ENCODE measurements around the gene POM121L12. TPM values are rescaled to one million over a fixed set of nuclear protein-coding genes. Genes with fewer than 3 reads are reported as not detected.

Gene POM121L12
- total and polyA plus RNA-seq, 7 donors, result not detected

DNA sequence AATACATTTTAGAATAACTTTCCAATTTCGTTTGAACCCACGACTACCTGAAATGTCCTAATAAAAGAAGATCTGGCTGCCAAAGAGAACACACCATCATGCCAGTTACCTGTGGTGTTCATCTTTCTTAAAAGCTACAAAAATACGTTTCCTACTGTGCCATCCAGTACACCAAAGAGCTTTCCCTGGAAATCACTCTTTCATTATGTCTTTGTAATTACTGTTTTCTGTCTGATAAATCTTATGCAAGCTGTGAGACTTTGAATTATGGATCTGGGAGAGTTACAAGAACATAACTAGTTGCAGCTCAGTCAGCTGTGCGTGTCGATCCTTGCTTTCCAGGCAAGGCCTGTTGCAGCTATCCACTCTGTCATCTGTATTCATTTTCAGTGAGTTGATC, 12.5 kb upstream of the POM121L12 start:
- no peaks in the 10 kb centered on the region for H3K27me3 ChIP-seq
- no peaks in the 10 kb centered on the region for H3K36me3 ChIP-seq
- 72 to 76% methylated on average over 5 of the region's 5 CpGs for WGBS, 2 donors
- no peaks in the 10 kb centered on the region for H3K9me3 ChIP-seq
- intact Hi-C loops (cut with DNase I), result no loop called here
- no peak overlapping the region for H3K4me3 ChIP-seq
- no peak overlapping the region for H3K27ac ChIP-seq
- TF ChIP-seq POLR2AphosphoS5 (IDR thresholded peaks at IDR 0.05) (no peak), POLR2A (IDR thresholded peaks at IDR 0.05) (no peak), EP300 (IDR thresholded peaks at IDR 0.05) (no peak)
- TF ChIP-seq, protein P1, sequence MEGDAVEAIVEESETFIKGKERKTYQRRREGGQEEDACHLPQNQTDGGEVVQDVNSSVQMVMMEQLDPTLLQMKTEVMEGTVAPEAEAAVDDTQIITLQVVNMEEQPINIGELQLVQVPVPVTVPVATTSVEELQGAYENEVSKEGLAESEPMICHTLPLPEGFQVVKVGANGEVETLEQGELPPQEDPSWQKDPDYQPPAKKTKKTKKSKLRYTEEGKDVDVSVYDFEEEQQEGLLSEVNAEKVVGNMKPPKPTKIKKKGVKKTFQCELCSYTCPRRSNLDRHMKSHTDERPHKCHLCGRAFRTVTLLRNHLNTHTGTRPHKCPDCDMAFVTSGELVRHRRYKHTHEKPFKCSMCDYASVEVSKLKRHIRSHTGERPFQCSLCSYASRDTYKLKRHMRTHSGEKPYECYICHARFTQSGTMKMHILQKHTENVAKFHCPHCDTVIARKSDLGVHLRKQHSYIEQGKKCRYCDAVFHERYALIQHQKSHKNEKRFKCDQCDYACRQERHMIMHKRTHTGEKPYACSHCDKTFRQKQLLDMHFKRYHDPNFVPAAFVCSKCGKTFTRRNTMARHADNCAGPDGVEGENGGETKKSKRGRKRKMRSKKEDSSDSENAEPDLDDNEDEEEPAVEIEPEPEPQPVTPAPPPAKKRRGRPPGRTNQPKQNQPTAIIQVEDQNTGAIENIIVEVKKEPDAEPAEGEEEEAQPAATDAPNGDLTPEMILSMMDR (IDR thresholded peaks at IDR 0.05), result no peak
- no peak for DNase-seq
- no peaks in the 10 kb centered on the region for H3K4me1 ChIP-seq

DNA sequence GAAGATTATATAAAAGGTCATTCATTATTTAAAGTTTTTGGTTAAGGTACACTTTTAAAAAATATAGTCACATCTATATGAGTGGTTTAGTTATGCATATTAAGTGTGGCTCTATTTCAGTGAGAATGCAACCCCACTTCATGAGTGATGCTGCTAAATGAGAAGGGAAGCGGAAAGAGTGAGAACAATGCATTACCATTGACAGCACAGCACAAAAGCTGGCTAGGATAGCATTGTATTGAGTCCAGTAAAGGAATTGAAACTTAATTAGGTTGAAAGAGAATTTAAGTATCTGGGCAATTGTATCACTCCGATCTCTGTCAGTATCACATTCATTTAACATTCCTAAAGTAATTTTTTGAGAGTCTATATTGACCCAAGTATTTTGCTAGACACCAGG, 13.2 kb downstream of the POM121L12 start:
- no peaks in the 10 kb centered on the region for H3K9me3 ChIP-seq
- WGBS, 2 donors, result 85 to 90% methylated on average over 2 of the region's 2 CpGs
- intact Hi-C loops (cut with DNase I), result no loop called here

DNA sequence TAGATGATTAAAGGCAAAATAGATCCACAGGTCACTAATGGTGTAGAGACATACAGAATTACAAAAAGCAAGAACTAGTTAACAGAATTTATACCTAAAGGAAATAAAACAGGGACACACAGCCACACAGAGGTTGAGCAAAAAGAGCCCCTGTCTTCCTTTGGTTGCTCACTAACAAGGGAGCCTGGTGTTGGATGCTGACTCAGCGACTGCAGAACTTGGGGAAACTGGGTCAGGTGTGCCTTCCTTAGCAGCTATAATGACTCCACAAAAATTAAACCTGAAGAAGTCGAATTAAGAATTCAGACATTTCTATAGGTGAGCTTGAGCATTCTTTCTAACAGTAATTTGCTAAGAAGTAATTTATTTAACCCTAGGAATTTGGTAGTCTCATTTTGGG, 15.0 kb downstream of the POM121L12 start:
- Histone ChIP-seq H3K9me3 (no peaks in the 10 kb centered on the region), H3K27me3 (no peaks in the 10 kb centered on the region), H3K4me1 (no peaks in the 10 kb centered on the region), H3K27ac (no peak overlapping the region), H3K36me3 (no peaks in the 10 kb centered on the region), H3K4me3 (no peak overlapping the region)
- no peak for DNase-seq
- no peak for TF ChIP-seq POLR2A (IDR thresholded peaks at IDR 0.05)
- TF ChIP-seq, protein P1 (IDR thresholded peaks at IDR 0.05), result no peak
- no peak for TF ChIP-seq EP300 (IDR thresholded peaks at IDR 0.05)
- TF ChIP-seq POLR2AphosphoS5 (IDR thresholded peaks at IDR 0.05), result no peak
- intact Hi-C loops (cut with DNase I), result no loop called here
- 72% methylated on average over 2 of the region's 2 CpGs for WGBS, 2 donors

More for the DNA sequence above, 13.2 kb downstream of the POM121L12 start:
- no peak overlapping the region for H3K27ac ChIP-seq
- no peaks in the 10 kb centered on the region for H3K27me3 ChIP-seq
- H3K4me1 ChIP-seq, result no peaks in the 10 kb centered on the region
- H3K36me3 ChIP-seq, result no peaks in the 10 kb centered on the region
- no peak overlapping the region for H3K4me3 ChIP-seq
- DNase-seq, result no peak
- no peak for TF ChIP-seq POLR2AphosphoS5 (IDR thresholded peaks at IDR 0.05)
- TF ChIP-seq, protein P1 (IDR thresholded peaks at IDR 0.05), result no peak
- TF ChIP-seq EP300 (IDR thresholded peaks at IDR 0.05), result no peak

- Histone ChIP-seq H3K27ac (no peak overlapping the region), H3K4me3 (no peak overlapping the region), H3K36me3 (no peaks in the 10 kb centered on the region), H3K27me3 (no peaks in the 10 kb centered on the region), H3K4me1 (no peaks in the 10 kb centered on the region), H3K9me3 (no peaks in the 10 kb centered on the region)
- TF ChIP-seq, protein P1 (IDR thresholded peaks at IDR 0.05), result no peak
- TF ChIP-seq EP300 (IDR thresholded peaks at IDR 0.05), result no peak
- 41 to 53% methylated on average over 2 of the region's 2 CpGs for WGBS, 2 donors
- DNase-seq, result no peak
- intact Hi-C loops (cut with DNase I), result no loop called here
Observed at GRCh38 chr7:53059591-53059990, 24.2 kb downstream of the POM121L12 start.

GRCh38 chr7:53060066-53060465, 24.6 kb downstream of the POM121L12 start:
- 82 to 83% methylated on average over 1 of the region's 1 CpG for WGBS, 2 donors
- Histone ChIP-seq H3K4me1 (no peaks in the 10 kb centered on the region), H3K27me3 (no peaks in the 10 kb centered on the region), H3K9me3 (no peaks in the 10 kb centered on the region), H3K36me3 (no peaks in the 10 kb centered on the region), H3K4me3 (no peak overlapping the region), H3K27ac (no peak overlapping the region)
- no peak for DNase-seq
- intact Hi-C loops (cut with DNase I), result no loop called here
- TF ChIP-seq POLR2A (IDR thresholded peaks at IDR 0.05) (no peak), POLR2AphosphoS5 (IDR thresholded peaks at IDR 0.05) (no peak), EP300 (IDR thresholded peaks at IDR 0.05) (no peak)
- TF ChIP-seq, protein P1 (IDR thresholded peaks at IDR 0.05), result no peak

All from sigmoid colon (tissue), 7 donors.